ENCODE results near the gene BACH2.

DNA sequence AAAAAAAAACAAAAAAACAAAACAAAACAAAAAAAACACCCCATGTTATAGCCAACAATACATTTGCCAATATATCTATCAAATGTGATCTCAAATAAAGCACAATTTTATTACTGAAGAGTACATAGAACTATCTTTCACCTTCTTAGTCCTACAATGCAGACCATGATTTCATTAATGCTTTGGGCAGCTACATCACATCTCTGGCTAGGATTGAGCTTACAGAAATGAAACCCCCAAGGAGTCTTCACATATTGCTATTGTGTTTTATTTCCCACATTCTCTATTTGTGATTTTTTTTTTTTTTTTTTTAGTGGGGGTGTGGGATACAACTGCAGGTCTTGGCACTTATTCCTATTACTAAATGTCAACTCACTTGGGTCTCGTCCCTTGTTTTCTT, 189.3 kb downstream of the BACH2 start:
- TF ChIP-seq POLR2A (IDR thresholded peaks at IDR 0.05) (no peak), POLR2AphosphoS5 (IDR thresholded peaks at IDR 0.05) (no peak)
